ENCODE measurements around the gene SLC9C2.

DNA sequence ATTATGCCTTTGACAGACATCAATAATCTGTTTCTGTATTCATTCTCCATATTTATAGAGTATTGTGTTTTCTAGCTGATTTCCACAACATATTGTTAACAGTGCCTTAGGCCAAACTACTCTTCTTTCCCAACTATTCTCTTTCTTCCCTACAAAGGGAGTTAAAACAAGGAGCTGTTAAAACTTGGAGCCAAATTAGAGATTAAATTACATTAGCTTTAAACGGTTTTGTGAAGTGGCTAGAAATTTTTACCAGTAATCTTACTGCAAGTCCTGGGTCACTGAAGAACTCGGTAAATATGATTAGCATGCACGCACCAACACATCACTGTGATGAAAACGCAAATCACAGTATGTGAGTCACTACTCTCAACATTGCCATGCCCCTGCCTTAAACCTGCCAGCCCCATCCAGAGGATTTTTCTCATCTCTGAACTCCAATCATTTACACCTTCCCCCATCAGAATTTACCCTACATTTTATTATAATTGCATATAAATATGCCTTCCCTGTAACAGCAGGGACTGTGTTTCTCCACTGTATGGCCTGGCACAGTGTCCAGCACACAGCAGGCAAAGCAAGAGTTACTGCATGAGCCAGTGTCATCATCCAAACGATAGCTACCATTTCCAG lies 127.2 kb downstream of the SLC9C2 start:
- TF ChIP-seq, protein P1, sequence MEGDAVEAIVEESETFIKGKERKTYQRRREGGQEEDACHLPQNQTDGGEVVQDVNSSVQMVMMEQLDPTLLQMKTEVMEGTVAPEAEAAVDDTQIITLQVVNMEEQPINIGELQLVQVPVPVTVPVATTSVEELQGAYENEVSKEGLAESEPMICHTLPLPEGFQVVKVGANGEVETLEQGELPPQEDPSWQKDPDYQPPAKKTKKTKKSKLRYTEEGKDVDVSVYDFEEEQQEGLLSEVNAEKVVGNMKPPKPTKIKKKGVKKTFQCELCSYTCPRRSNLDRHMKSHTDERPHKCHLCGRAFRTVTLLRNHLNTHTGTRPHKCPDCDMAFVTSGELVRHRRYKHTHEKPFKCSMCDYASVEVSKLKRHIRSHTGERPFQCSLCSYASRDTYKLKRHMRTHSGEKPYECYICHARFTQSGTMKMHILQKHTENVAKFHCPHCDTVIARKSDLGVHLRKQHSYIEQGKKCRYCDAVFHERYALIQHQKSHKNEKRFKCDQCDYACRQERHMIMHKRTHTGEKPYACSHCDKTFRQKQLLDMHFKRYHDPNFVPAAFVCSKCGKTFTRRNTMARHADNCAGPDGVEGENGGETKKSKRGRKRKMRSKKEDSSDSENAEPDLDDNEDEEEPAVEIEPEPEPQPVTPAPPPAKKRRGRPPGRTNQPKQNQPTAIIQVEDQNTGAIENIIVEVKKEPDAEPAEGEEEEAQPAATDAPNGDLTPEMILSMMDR (IDR thresholded peaks at IDR 0.05): no peak
- TF ChIP-seq POLR2A (IDR thresholded peaks at IDR 0.05): no peak

All from Peyer's patch (tissue), 4 donors.